CD4-positive, alpha-beta T cell treated with Interleukin-1 beta for 1 hour (primary cell): ENCODE results near the gene BTG2.
"Not testable (repeated sequence)": the region's sequence is repeated elsewhere in the genome, so short reads cannot be mapped to it uniquely, and the experiment has no call there.

Source experiments
- DNase-seq, 2 donors: peaks; one replicate each; pipeline ENCODE4 v3.0.0-alpha.2; 2020 to 2022

Gene BTG2

GRCh38 chr1:203296460-203297073 lies 8.8 kb upstream of the BTG2 start:
- no peak for DNase-seq

- peak in 1 of 2 donors; percentile 50 for DNase-seq
Measured at GRCh38 chr1:203299169-203299568, 6.2 kb upstream of the BTG2 start.

- not testable (repeated sequence) for DNase-seq
Measured at GRCh38 chr1:203299719-203300429, 5.4 kb upstream of the BTG2 start.

GRCh38 chr1:203300441-203301330 lies 4.6 kb upstream of the BTG2 start:
- DNase-seq: no peak

GRCh38 chr1:203301331-203301668 lies 4.0 kb upstream of the BTG2 start:
- DNase-seq: no peak

GRCh38 chr1:203302456-203302855 lies 2.9 kb upstream of the BTG2 start:
- no peak for DNase-seq

GRCh38 chr1:203302894-203303293 lies 2.4 kb upstream of the BTG2 start:
- DNase-seq: no peak

GRCh38 chr1:203304391-203304918 lies 864 bp upstream of the BTG2 start:
- DNase-seq: no peak

GRCh38 chr1:203305809-203306088 lies 430 bp downstream of the BTG2 start:
- no peak for DNase-seq

GRCh38 chr1:203306089-203306964 lies 1.0 kb downstream of the BTG2 start:
- DNase-seq: peak; percentile 70 to 71

GRCh38 chr1:203306965-203307541 lies 1.7 kb downstream of the BTG2 start:
- DNase-seq: peak; percentile 62 to 64

- peak; percentile 24 to 46 for DNase-seq
Measured at GRCh38 chr1:203307641-203308126, 2.4 kb downstream of the BTG2 start.

- DNase-seq: peak; percentile 29 to 52
Measured at GRCh38 chr1:203308328-203308922, 3.1 kb downstream of the BTG2 start.

- DNase-seq: peak; percentile 52 to 64
Measured at GRCh38 chr1:203308923-203309331, 3.6 kb downstream of the BTG2 start.

GRCh38 chr1:203311368-203312301 lies 6.3 kb downstream of the BTG2 start:
- peak in 1 of 2 donors; percentile 46 for DNase-seq

- DNase-seq: not testable (repeated sequence)
Measured at GRCh38 chr1:203314025-203314759, 8.9 kb downstream of the BTG2 start.

GRCh38 chr1:203316626-203317093 lies 11.3 kb downstream of the BTG2 start:
- DNase-seq: no peak

- DNase-seq: no peak
Measured at GRCh38 chr1:203317429-203318228, 12.3 kb downstream of the BTG2 start.

GRCh38 chr1:203318229-203318517 lies 12.9 kb downstream of the BTG2 start:
- DNase-seq: no peak
